ENCODE results near the gene STAMBPL1. TPM values are rescaled to one million over a fixed set of nuclear protein-coding genes. Genes with fewer than 3 reads are reported as not detected.

Gene STAMBPL1
- total and polyA plus RNA-seq, 11 donors, result 1.0 to 6.3 (median 3.3) TPM

DNA sequence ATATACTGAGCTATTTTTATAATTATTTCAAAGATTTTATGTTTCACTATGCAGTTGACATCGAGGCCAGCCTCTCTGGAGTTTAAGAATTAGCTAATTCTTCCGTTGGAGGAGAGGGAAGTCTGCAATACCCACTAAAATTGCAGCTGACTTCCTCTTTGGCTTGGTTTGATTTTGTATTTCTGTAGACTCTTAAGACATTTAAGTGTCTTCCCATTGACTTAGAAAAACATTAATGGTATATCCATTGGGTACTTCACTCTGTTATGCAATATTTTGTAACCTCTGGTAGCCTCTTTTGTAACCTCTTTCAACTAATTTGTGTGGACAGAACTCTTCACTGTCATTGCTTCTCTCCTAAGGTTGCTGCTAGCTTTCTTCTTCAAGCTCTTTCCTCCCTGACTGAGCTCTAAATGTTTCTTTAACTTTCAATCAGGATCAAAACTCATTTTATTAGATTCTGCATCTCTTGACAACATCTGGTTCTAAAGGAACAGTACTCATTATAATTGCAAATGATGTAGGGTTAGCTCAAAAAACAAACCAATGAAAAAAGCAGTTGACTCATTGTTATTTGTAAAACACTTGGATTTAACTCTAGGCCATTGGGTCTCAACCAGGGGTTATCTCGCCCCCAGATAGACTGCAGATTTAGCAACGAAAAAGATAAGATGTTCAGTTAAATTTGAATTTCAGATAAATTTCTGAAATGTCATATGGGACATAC lies 26.7 kb upstream of the STAMBPL1 start:
- no peak for DNase-seq
- H3K36me3 ChIP-seq, result no peaks in the 10 kb centered on the region
- no peak overlapping the region for H3K4me3 ChIP-seq
- H3K27me3 ChIP-seq, result no peaks in the 10 kb centered on the region
- peaks cover 0 to 52% (median 2%) of the 10 kb centered on the region in 12 donors for H3K4me1 ChIP-seq
- intact Hi-C loops (cut with DNase I), result no loop called here
- peak in 3 of 4 donors; percentile 34 to 54 (median 50) for ATAC-seq
- no peaks in the 10 kb centered on the region for H3K9me3 ChIP-seq
- WGBS, 4 donors, result 56 to 66% (median 61%) methylated on average over 4 of the region's 4 CpGs
- peak overlapping the region in 1 of 12 donors; percentile 78 for H3K27ac ChIP-seq
- TF ChIP-seq, protein P1, sequence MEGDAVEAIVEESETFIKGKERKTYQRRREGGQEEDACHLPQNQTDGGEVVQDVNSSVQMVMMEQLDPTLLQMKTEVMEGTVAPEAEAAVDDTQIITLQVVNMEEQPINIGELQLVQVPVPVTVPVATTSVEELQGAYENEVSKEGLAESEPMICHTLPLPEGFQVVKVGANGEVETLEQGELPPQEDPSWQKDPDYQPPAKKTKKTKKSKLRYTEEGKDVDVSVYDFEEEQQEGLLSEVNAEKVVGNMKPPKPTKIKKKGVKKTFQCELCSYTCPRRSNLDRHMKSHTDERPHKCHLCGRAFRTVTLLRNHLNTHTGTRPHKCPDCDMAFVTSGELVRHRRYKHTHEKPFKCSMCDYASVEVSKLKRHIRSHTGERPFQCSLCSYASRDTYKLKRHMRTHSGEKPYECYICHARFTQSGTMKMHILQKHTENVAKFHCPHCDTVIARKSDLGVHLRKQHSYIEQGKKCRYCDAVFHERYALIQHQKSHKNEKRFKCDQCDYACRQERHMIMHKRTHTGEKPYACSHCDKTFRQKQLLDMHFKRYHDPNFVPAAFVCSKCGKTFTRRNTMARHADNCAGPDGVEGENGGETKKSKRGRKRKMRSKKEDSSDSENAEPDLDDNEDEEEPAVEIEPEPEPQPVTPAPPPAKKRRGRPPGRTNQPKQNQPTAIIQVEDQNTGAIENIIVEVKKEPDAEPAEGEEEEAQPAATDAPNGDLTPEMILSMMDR (IDR thresholded peaks at IDR 0.05), result no peak
- TF ChIP-seq POLR2A (IDR thresholded peaks at IDR 0.05), result no peak

DNA sequence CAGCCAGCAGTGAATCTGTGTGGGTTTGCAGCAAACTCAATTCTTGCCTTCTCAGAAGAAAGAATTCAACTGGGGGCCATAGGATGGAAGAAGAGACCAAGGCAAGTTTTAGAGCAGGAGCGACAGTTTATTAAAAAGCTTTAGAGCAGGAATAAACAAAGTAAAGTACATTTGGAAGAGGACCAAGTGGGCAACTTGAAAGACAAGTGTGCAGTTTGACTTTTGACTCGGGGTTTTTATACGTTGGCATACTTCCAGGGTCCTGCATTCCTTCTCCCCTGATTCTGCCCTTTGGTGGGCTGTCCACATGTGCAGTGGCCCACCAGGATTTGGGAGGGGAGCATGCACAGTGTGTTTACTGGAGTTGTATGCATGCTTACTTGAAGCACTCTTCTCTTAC lies 25.4 kb upstream of the STAMBPL1 start:
- TF ChIP-seq, protein P1 (IDR thresholded peaks at IDR 0.05), result no peak
- TF ChIP-seq POLR2A (IDR thresholded peaks at IDR 0.05), result no peak

DNA sequence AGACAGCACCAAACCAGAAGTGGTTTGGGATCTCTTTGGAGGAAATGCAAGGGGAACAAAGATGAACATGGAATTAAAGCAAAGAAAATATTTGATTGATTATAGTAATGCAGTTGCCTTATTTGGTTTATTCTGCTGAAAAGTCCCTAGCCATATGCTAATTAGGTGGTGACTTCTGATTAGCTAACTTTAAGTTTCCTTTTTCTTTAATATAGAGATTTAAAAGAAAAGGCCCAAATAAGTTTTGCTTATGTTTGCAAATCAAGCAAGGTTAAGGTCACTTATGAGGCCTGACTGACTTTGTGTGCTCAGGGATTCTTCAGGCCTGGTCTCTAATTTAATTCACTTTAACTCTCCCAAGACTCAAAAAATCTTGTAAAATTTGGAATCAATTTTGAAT lies 22.2 kb upstream of the STAMBPL1 start:
- Histone ChIP-seq H3K4me3 (no peak overlapping the region), H3K9me3 (no peaks in the 10 kb centered on the region), H3K4me1 (peaks cover 0 to 41% (median 2%) of the 10 kb centered on the region in 12 donors), H3K36me3 (no peaks in the 10 kb centered on the region), H3K27me3 (no peaks in the 10 kb centered on the region), H3K27ac (no peak overlapping the region)
- TF ChIP-seq, protein P1 (IDR thresholded peaks at IDR 0.05), result no peak
- TF ChIP-seq POLR2A (IDR thresholded peaks at IDR 0.05), result no peak
- DNase-seq (no peak), ATAC-seq (no peak)
- intact Hi-C loops (cut with DNase I), result no loop called here

More for the DNA sequence above, 25.4 kb upstream of the STAMBPL1 start:
- no peak for ATAC-seq
- Histone ChIP-seq H3K4me1 (peaks cover 0 to 57% (median 3%) of the 10 kb centered on the region in 12 donors), H3K9me3 (no peaks in the 10 kb centered on the region), H3K4me3 (no peak overlapping the region), H3K27ac (no peak overlapping the region), H3K27me3 (no peaks in the 10 kb centered on the region), H3K36me3 (no peaks in the 10 kb centered on the region)
- intact Hi-C loops (cut with DNase I), result no loop called here
- 58 to 63% (median 61%) methylated on average over 3 of the region's 3 CpGs for WGBS, 4 donors
- DNase-seq, result no peak

DNA sequence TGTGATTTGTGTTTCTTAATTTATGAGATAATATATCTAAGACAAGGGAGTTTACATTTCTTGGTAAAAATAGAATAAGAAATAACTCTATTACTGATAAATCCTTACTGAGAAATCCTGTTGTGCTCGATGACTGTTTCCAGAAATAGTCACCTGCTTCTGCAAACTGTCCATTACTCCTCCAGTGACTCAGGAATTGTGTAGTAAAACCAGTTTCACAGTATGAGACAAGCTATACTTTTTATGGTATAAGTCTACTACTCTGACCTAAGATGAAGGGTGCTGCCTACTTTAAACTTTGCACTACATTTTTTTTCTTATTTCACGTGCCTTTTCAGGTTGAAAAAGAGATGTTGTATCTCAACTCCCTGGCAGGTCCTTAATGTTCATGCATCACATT lies 21.6 kb upstream of the STAMBPL1 start:
- ATAC-seq (no peak), DNase-seq (no peak)
- Histone ChIP-seq H3K4me3 (no peak overlapping the region), H3K27ac (no peak overlapping the region), H3K36me3 (no peaks in the 10 kb centered on the region), H3K4me1 (peaks cover 0 to 35% (median 0%) of the 10 kb centered on the region in 12 donors), H3K9me3 (no peaks in the 10 kb centered on the region), H3K27me3 (no peaks in the 10 kb centered on the region)
- intact Hi-C loops (cut with DNase I), result no loop called here
- WGBS, 4 donors, result 52 to 59% (median 53%) methylated on average over 2 of the region's 2 CpGs
- no peak for TF ChIP-seq POLR2A (IDR thresholded peaks at IDR 0.05)
- TF ChIP-seq, protein P1 (IDR thresholded peaks at IDR 0.05), result no peak

Data from heart left ventricle (tissue), 16 donors.